Activated CD8-positive, alpha-beta memory T cell treated with anti-CD3 and anti-CD28 coated beads for 36 hours (primary cell): ENCODE measurements around the gene POLR2F. TPM values are rescaled to one million over a fixed set of nuclear protein-coding genes. Genes with fewer than 3 reads are reported as not detected.

Source experiments
- CTCF ChIA-PET: fragments of 350-600 bp; sonication (Branson Sonifier 250); formaldehyde crosslinking; loops from one replicate; lab custom pipeline; 2021; ENCODE audit warnings: antibody characterized with exemption; lab: Charles Lee
- POLR2A ChIA-PET: fragments of 350-600 bp; sonication (Branson Sonifier 250); formaldehyde crosslinking; loops from one replicate; lab custom pipeline; 2021; ENCODE audit warnings: antibody characterized with exemption; lab: Charles Lee
- total RNA-seq, 2 experiments: library from RNA; stranded (reverse); gene quantifications; one replicate each; pipeline ENCODE4 v1.2.3, GENCODE V29; 2021

POLR2F gene
- total RNA-seq, 2 experiments from 2014 or later, result 136 to 139 TPM

DNA sequence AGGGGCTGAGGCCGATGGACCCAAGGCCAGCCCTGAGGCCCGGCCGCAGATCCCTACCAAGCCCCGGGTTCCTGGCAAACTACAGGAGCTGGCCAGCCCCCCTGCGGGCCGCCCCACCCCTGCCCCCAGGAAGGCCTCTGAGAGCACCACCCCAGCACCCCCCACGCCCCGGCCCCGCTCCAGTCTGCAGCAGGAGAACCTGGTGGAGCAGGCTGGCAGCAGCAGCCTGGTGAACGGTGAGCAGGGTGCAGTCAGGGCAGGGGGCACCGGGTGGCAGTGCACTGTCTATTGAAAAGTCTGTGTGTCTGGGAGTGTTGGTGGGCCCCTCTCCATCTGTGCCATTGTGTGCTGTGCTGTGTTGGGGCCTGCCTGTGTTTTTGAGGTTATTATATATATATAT lies 31.3 kb upstream of the POLR2F start:
- POLR2A ChIA-PET, result no interaction called here
- CTCF ChIA-PET, result no interaction called here

DNA sequence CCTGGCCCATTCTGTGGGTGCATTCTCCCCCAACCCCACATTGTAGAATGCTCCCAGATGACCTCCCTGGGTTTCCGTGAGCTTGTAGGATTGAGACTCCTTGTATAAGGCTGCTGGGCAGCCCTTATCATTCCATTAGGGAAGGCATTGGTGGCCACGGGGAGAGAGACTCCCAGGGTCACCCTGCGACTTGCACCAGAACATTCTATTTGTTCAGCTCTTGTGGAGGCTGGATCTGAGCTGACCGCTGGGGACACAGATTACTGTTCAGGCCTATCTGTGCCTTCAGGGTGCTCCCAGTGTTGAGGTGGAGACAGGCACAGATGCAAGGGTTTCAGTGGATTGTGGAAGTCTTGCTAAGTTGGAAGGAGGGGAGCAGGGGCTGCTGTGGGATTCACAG lies 29.6 kb upstream of the POLR2F start:
- ChIA-PET CTCF (interaction anchor here (0.5 kb wide), 1 partner anchor 15 kb away, joined by 3 read pairs; no protein-coding TSS in a partner anchor), POLR2A (interaction anchor here (0.6 kb wide), 1 partner anchor 83 kb away, joined by 9 read pairs; no protein-coding TSS in a partner anchor)

DNA sequence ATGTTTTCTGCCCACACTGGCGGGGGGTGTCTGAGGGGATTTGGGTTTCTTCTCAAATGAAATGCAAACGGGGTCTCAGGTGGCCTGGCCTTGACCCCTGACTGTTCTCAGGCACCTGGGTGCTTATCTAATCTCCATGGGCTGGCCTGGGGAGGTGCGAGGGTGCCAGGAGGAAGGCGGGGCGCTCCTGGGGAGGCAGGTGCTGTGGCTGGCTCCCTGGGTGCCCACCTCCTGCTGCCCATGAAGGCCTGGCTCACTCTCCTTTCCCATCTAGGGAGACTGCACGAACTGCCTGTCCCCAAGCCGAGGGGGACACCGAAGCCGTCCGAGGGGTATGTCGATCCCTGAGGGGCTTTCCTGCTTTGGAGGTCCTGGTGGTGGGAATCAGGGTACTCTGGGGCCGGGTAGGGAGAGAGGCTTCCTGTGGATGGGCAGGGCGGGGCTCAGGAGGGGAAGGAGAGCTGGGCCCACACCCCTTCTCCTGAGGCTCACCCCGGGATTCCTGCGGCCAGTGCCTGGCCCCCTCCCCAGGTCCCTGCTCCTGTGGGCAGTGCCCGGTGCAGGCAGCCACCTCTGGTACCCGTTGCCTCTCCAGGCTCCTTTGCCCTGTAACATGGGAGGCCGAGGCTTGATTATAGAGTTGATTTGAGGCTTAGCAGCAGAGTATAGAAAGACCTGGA lies 29.0 kb upstream of the POLR2F start:
- ChIA-PET CTCF (interaction anchor here (0.9 kb wide), 1 partner anchor 8 kb away, joined by 3 read pairs; no protein-coding TSS in a partner anchor), POLR2A (no interaction called here)

DNA sequence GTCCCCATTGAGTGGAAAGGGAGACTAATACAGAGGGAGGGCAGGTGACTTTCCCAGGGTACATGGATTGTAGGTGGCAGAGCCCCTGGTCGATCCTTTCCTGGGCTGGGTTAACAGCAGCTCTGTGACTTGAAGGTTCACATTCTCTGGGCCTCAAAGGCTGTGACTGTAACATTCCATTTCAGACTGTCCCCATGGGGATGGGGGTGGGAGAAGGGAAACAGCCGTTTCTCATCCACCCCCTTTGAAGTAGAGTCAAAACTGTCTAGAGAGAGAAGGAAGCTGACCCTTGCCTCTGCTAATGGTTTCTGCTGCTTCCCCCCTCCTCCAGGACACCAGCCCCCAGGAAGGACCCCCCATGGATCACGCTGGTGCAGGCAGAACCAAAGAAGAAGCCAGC lies 28.2 kb upstream of the POLR2F start:
- POLR2A ChIA-PET, result no interaction called here
- CTCF ChIA-PET, result interaction anchor here (0.9 kb wide), 1 partner anchor 8 kb away, joined by 3 read pairs; no protein-coding TSS in a partner anchor

DNA sequence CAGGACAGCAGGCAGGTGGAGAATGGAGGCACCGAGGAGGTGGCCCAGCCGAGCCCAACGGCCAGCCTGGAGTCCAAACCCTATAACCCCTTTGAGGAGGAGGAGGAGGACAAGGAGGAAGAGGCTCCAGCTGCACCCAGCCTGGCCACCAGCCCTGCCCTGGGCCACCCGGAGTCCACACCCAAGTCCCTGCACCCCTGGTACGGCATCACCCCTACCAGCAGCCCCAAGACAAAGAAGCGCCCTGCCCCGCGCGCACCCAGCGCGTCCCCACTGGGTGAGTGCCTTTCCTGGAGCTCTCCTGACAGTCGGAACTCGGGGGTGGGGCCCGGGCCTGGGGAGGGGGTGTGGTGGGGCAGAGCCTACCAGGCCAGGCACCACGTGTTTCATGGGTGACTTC lies 27.7 kb upstream of the POLR2F start:
- ChIA-PET POLR2A (no interaction called here), CTCF (interaction anchor here (0.8 kb wide), 1 partner anchor 10 kb away, joined by 3 read pairs; no protein-coding TSS in a partner anchor)

DNA sequence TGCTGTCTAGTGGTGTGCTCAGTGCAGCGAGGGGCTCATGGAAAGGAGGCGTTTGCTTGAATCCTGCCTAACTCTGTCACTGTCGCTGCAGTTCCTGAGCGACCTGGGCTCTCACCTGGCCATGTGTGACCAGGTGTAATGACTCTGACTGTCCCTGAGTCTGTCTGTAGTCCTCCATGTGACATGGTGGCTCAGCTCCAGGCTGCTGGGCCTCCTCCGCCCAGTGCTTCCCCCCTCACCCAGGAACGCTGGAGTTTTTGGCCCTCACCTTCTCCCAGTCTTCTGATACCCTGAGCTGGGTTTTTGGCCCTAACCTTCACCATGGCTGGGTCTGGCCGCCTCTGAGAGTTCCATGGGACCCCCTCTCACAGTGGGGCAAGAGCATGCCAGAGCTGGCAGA lies 27.1 kb upstream of the POLR2F start:
- POLR2A ChIA-PET, result no interaction called here

DNA sequence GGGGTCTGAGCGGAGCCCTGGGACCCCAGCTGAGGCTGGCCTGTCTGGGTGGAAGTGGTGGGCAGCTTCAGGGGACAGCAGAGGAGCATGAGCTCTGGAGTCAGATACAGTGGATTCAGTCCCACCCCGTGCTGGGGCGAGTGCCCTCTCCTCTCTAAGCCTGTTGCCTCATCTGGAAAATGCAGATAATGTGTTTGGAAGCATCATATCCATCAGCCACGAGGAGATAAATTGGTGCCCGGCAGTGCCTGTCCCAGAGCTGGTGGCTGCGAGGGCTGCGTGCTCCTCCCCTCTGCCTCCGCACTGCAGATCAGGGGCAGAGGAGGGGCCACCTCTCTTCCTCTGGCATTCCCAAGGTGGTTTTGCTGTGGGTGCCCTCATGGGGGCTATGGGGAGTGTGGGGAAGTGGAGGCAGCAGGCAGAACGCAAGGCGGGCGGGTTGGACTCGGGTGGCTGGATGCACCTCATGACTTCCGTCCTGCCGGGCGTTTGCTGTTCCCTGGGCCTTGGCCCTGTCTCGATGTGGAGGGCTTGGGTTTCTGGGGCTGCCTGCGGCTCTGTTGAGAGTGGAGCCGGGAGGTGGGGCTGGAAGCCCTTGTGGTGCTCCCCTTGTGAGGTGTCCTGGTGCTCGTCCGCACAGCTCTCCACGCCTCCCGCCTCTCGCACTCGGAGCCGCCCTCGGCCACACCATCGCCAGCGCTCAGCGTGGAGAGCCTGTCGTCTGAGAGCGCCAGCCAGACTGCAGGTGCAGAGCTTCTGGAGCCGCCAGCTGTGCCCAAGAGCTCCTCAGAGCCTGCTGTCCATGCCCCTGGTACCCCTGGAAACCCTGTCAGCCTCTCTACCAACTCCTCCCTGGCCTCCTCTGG lies 26.5 kb upstream of the POLR2F start:
- POLR2A ChIA-PET, result no interaction called here
- CTCF ChIA-PET, result interaction anchor here (0.8 to 0.9 kb wide), 2 partner anchors 11 to 21 kb away, joined by 3 read pairs; partner anchors contain the start of gene MICALL1

More for the DNA sequence above, 27.1 kb upstream of the POLR2F start:
- CTCF ChIA-PET, result interaction anchor here (0.8 to 0.9 kb wide), 2 partner anchors 11 to 21 kb away, joined by 3 read pairs; partner anchors contain the start of gene MICALL1

DNA sequence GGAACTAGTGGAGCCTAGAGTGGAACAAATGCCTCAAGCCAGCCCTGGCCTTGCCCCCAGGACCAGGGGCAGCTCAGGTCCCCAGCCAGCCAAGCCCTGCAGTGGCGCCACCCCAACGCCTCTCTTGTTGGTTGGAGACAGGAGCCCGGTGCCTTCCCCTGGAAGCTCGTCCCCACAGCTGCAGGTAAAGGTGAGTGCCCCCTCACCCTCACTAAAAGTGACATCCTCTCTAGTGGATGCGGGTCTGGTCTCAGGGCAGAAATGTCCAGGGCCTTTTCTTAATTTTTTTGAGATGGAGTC lies 25.9 kb upstream of the POLR2F start:
- CTCF ChIA-PET, result no interaction called here
- POLR2A ChIA-PET, result no interaction called here

DNA sequence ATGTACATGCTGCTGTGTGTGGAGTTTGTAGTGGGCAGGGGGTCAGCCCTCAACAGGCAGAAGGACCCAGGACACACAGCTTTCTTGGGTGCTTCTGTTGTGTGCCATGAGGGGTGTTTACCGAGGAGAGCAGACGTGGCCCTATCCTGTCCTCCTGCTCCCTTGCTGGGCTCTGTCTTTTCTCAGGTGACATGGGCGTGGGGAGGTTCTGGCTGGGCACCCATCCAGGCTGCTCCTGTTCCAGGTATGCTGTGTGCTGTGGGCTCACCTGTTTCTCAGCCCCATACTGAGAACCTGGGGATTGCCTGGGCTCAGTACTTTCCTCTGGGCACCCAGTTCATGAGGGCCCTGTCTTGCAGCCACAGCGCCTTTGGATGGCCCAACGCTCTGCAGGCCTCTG lies 24.1 kb upstream of the POLR2F start:
- ChIA-PET POLR2A (no interaction called here), CTCF (interaction anchor here (1.0 kb wide), 1 partner anchor 110 kb away, joined by 3 read pairs; no protein-coding TSS in a partner anchor)

DNA sequence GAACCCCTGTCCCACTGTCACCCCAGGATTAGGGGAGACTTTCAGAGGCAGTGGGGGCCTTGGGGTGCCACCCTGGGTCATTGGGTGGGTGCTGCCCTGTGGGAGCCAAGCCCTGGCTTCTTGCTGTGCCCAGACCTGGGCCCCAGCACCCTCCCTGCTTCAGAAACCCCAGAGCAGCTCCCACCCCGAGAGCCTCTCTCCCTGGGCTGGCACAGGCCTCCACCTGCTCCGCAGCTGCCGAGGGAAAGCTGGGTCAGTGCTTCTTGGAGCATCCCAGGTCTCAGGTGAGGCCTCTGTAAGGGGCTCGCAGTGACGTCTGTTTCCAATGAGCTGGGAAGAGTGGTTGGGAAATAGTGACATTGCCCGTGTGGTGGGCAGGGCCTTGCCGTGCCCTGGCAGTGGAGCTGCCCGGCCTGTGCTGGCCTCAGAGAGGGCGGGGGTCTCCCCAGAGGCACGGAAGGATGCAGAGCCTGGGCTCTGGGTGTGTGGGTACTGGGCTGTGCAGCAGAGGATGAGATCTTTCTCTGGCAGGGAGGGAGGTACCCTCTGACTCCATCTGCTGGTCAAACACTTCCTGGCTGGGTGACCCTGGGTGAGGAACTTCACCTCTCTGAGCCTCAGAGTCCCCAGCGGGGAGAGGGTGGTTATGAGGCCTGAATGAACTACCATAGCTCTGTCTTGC lies 23.1 kb upstream of the POLR2F start:
- ChIA-PET CTCF (interaction anchor here (0.7 to 1.0 kb wide), 2 partner anchors 111 to 322 kb away, joined by 3 read pairs; partner anchors contain the start of gene GGA1), POLR2A (no interaction called here)

DNA sequence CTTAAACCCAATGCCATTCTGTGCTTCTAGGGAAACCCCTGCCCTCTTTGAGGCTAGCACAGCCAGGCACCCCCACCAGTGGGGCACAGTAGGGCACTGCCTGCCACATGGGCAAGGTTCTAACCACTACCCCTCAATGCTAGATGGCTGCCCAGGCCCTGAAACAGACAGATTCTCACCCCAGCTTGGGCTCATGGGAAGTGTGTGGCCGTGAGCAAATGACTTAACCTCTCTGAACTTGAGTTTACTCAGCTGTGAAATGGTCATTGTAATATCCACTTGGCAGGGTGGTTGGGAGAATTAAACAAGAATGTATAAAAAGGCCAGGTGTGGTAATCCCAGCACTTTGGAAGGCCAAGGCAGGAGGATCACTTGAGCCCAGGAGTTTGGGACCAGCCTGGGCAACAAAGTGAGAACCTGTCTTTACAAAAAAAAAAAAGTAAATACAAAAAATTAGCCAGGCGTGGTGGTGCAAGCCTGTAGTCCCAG lies 22.5 kb upstream of the POLR2F start:
- POLR2A ChIA-PET, result no interaction called here
- CTCF ChIA-PET, result interaction anchor here (0.7 kb wide), 1 partner anchor 323 kb away, joined by 3 read pairs; the partner anchor contains the start of gene GGA1

DNA sequence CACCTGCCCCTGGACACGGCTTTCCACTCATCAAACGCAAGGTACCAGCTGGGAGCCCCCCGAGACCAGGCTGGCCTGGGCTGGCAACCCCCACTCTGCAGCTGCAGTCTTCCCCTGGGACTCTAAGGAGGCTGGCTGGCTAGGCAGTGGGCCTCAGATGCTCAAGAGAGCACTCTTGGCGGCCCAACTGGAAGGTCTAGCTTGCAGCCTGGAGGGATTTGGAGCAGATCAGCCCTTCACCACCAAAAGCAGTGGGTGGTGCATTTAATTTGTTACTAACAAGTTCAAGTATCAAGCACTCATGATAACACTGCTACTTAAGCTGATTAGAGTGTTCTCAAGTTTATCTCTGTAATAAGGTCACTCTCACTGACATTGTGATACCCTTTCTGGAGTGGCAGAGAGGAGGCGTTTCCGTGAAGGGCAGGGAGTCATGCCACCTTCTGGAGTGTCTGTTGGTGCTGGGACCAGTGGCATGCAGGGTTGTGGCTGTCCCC lies 21.6 kb upstream of the POLR2F start:
- ChIA-PET CTCF (interaction anchor here (0.6 kb wide), 1 partner anchor 20 kb away, joined by 3 read pairs; no protein-coding TSS in a partner anchor), POLR2A (no interaction called here)

DNA sequence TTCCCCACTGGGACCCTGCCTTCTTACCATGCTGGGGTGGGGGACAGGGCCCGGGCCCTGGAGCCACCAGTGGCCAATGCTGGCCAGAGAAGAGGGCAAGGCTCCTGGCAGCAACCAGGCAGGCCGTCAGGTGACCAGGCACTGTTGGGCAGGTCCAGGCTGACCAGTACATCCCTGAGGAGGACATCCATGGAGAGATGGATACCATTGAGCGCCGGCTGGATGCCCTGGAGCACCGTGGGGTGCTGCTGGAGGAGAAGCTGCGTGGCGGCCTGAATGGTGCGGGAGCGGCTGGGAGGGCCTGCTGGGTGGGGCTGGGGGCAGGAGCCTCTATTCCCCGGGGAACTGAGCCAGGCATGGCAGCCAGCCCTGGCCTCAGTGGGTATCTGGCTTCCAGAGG lies 21.1 kb upstream of the POLR2F start:
- ChIA-PET CTCF (interaction anchor here (0.6 to 1.3 kb wide), 4 partner anchors 7 to 380 kb away, joined by 3 to 5 read pairs (median 3); no protein-coding TSS in a partner anchor), POLR2A (no interaction called here)

DNA sequence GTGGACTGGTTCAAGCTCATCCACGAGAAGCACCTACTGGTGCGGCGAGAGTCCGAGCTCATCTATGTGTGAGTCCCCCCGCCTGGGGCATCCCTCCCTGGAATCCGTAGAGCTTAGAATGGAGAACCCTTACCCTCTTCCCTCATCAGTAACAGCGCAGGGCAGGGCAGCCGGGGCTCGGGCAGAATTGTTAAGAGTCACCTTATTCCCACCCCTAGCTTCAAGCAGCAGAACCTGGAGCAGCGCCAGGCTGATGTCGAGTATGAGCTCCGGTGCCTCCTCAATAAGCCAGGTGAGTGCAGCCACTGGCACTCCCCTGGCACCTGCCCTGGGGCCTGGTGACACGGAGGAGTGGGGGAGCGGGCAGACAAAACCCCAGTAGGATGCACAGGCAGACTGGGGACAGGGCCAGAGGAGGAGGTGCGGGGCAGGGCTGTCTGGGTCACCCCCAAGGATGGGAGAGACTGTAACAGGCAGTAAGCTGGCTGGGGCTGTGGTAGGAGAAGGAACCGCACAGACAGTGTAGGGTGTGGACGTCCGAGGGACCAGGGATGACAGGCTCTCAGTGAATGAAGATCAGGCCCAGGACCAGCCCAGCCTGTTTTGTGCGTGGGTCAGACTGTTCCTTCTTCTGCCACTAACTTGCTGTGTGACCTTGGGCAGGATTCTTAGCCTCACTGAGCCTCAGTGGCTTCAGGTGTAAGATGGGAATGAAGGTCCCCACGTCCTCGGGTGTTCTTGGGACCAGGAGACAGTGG lies 20.5 kb upstream of the POLR2F start:
- ChIA-PET CTCF (interaction anchor here (0.6 to 1.5 kb wide), 5 partner anchors 8 to 379 kb away, joined by 3 to 5 read pairs (median 3); no protein-coding TSS in a partner anchor), POLR2A (no interaction called here)

DNA sequence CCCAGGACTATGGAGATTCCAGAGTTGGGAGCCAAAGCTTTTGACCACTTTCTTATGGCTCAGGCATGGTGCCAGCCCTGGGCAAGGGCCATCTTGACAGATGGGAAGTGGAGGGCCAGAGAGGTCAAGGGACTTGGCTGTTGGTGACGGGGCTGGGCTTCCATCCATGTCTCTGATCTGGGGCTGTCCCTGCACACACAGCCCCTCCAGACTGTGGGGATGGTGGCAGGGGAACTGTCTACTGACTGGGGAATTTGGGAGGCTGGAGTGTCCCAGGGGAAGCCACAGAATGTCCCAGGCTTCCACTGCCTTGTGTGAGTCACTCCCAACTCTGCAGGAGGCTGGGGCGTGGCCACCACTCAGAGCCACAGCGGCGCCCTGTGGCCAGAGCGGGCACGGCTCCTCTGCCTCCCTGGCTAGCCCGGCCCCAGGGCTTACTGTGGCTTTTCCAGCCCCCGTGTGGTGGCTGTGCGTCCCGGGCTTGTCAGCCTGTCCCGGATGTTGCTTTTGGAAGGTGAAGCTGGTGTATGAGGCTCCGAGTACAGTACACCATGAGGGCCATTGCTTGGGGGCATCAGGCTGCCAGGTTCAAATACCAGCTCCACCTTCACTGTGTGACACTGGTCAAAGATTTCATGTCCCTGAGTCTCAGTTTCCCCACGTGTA lies 19.7 kb upstream of the POLR2F start:
- ChIA-PET CTCF (interaction anchor here (0.7 to 1.5 kb wide), 8 partner anchors 9 to 117 kb away, joined by 3 to 8 read pairs (median 3); partner anchors contain the start of gene MICALL1), POLR2A (no interaction called here)

DNA sequence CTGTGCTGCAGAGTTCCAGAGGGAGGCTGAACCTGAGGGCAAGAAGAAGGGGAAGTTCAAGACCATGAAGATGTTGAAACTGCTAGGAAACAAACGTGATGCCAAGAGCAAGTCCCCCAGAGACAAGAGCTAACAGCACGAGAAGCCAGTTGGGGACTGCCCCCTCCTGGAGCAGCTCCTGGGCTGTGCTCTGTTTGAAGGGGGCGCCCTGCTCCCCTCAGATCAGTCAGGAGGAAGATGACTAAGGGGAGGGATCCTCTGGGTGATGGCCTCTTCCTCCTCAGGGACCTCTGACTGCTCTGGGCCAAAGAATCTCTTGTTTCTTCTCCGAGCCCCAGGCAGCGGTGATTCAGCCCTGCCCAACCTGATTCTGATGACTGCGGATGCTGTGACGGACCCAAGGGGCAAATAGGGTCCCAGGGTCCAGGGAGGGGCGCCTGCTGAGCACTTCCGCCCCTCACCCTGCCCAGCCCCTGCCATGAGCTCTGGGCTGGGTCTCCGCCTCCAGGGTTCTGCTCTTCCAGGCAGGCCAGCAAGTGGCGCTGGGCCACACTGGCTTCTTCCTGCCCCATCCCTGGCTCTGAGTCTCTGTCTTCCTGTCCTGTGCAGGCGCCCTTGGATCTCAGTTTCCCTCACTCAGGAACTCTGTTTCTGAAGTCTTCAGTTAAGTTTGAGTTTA lies 12.7 kb upstream of the POLR2F start:
- ChIA-PET POLR2A (no interaction called here), CTCF (no interaction called here)

DNA sequence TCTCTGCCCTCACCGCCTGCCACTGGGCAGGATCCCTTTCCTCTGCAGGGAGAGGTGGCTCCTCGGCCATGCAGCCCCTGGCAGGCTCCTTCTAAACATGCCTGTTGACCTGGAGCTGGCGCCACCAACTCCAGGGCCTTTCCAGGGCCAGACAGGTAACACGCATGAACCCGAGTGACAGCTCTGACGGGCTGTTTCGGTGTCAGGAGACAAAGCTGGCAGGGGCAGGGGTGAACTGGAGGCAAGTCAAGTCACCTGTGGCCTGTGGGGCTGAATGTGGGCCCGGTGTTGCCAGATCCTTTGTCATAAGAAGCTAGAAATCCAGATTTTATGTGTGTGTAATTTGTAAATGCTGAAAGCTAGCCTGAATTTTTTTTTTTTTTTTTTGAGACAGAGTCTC lies 11.4 kb upstream of the POLR2F start:
- ChIA-PET POLR2A (no interaction called here), CTCF (no interaction called here)
